Keratinocyte (primary cell): ENCODE results near the gene EPHB2.

Experiments
- CTCF ChIP-seq, 3 experiments: IDR thresholded peaks in 1 of 3; conservative IDR thresholded peaks in 1 of 3; optimal IDR thresholded peaks in 1 of 3; 2 replicates in 2 of 3; 3 replicates in 1 of 3; pipeline versions ENCODE3 to v1.5.1; 2011; ENCODE audit warnings: low read length in 3 of 3, mild to moderate bottlenecking in 3 of 3, moderate library complexity in 2 of 3, control low read depth in 1 of 3, inconsistent platforms in 1 of 3; ENCODE audit not compliant: insufficient read depth in 2 of 3; ENCODE audit errors: extremely low read depth in 1 of 3
- EZH2 ChIP-seq: IDR thresholded peaks from one replicate; pipeline ENCODE4 v1.6.1; 2012; ENCODE audit warnings: inconsistent platforms, mild to moderate bottlenecking, low read length, moderate library complexity

GRCh38 chr1:22913421-22914141, 202.9 kb downstream of the EPHB2 start:
- TF ChIP-seq CTCF (optimal IDR thresholded peaks at IDR 0.05 in 1 of 3, IDR thresholded peaks at IDR 0.05 in 1 of 3, conservative IDR thresholded peaks at IDR 0.05 in 1 of 3; ENCODE audit: extremely low read depth in 1 of 3, insufficient read depth in 2 of 3, low read length in 3 of 3), result no peak
- no peak for TF ChIP-seq EZH2
